Erythroblast (primary cell): ENCODE measurements around the gene PKN3.

Experiments used
- GATA1 ChIP-seq: IDR thresholded peaks from 2 replicates; pipeline ENCODE4 v1.6.1; 2011; ENCODE audit warnings: low read depth, mild to moderate bottlenecking, control low read depth, low read length, moderate library complexity
- POLR2A ChIP-seq: IDR thresholded peaks from 2 replicates; pipeline ENCODE4 v1.6.1; 2011; ENCODE audit warnings: mild to moderate bottlenecking, low read length

DNA sequence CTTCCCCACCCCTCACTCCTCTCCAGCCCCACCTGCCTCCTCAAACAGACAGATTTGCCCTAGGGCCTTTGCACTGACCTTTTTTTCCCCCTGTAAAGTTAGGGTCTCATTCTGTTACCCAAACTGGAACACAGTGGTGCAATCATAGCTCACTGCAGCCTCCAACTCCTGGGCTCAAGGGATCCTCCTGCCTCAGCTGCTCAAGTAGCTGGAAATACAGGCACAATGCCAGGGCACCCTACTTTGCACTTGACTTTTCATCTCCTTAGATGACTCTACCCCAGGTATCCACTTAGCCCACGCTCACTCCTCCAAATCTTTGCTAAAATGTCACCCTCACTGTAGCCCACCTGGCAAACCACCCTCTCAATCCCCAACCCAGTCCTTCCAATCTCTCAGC is 47.8 kb upstream of the PKN3 start:
- TF ChIP-seq POLR2A (no peak), GATA1 (no peak)
